Vagina (tissue), 2 donors: ENCODE data around the gene GDAP2.

Experiments
- CTCF ChIP-seq, 3 experiments: fragments of 450-650 bp in 2 of 3; fragments of 200-600 bp in 1 of 3; sonication (generic) in 1 of 3; IDR thresholded peaks; one replicate each; pipeline ENCODE4 v1.5.1; 2017 to 2019; ENCODE audit warnings: antibody characterized with exemption in 3 of 3, mild to moderate bottlenecking in 2 of 3, moderate library complexity in 2 of 3
- POLR2A ChIP-seq, 2 donors: fragments of 450-650 bp; IDR thresholded peaks; one replicate each; pipeline ENCODE4 v1.6.1; 2017; ENCODE audit warnings: antibody characterized with exemption in 2 of 2, mild to moderate bottlenecking in 2 of 2, moderate library complexity in 2 of 2
- POLR2AphosphoS5 ChIP-seq, 2 donors: sonication (generic); formaldehyde crosslinking; IDR thresholded peaks; one replicate each; pipeline ENCODE4 v1.9.0; 2017; ENCODE audit warnings: antibody characterized with exemption in 2 of 2, mild to moderate bottlenecking in 2 of 2, low read depth in 1 of 2; ENCODE audit not compliant: insufficient read depth in 1 of 2

DNA sequence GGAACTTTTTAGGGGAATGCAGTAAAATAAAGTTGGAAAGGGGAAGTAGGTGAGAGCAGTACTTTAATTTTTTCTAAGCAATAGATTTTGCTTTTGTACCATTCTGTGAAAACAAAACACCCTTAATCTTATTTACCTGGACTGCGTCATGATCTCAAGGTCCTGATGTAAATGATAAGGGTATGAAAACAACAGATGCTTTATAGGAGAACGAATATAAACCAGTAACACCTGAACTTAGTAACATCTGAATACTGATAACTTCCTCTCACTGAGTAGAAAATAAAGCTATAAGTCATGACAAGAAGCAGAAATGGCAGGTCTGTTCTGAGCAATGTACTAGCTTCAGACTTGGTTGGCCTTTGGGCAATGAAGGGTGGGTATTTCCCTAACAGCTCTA, 77.7 kb downstream of the GDAP2 start:
- no peak for TF ChIP-seq CTCF (IDR thresholded peaks at IDR 0.05)
- no peak for TF ChIP-seq POLR2AphosphoS5 (IDR thresholded peaks at IDR 0.05; ENCODE audit: insufficient read depth in 1 of 2, low read depth in 1 of 2)
- no peak for TF ChIP-seq POLR2A (IDR thresholded peaks at IDR 0.05)
